DND-41 (cell line): ENCODE results near the gene BAG5.
A peak's percentile ranks its signal among the peaks of the same experiment; 100 is the strongest.

ENCODE experiments used
- ATAC-seq: fragments of 200-7000 bp; cut with Tn5 transposase; 3 replicates; pipeline ENCODE4 v1.9.1; 2021; ENCODE audit warnings: low read depth; ENCODE audit not compliant: insufficient read depth
- DNase-seq: peaks from one replicate; pipeline ENCODE4 v3.0.0-alpha.2; 2020
- H2AFZ ChIP-seq: 2 replicates; pipeline ENCODE4 v1.6.0; 2012; ENCODE audit warnings: low read depth, low read length
- H3K27ac ChIP-seq: 2 replicates; pipeline ENCODE4 v1.5.1; 2012; ENCODE audit warnings: low read length, inconsistent platforms
- H3K27me3 ChIP-seq: fragments of 200-600 bp; sonication (generic); 2 replicates; pipeline ENCODE4 v1.6.0; 2012; ENCODE audit warnings: low read length, mild to moderate bottlenecking, inconsistent platforms; ENCODE audit not compliant: insufficient read depth, poor library complexity
- H3K36me3 ChIP-seq: 2 replicates; pipeline ENCODE4 v1.5.1; 2012; ENCODE audit warnings: low read length, inconsistent platforms; ENCODE audit not compliant: insufficient read depth
- H3K4me1 ChIP-seq: 2 replicates; pipeline ENCODE4 v1.5.1; 2012; ENCODE audit warnings: mild to moderate bottlenecking, low read length; ENCODE audit not compliant: insufficient read depth
- H3K4me2 ChIP-seq: 2 replicates; pipeline ENCODE4 v1.6.0; 2012; ENCODE audit warnings: mild to moderate bottlenecking, moderate library complexity, low read length, inconsistent platforms; ENCODE audit not compliant: insufficient read depth
- H3K4me3 ChIP-seq, 2 experiments: fragments of 200-600 bp in 1 of 2; shearing (Covaris generic) in 1 of 2; 2 replicates each; pipeline ENCODE4 v1.5.1; 2012 to 2016; ENCODE audit warnings: inconsistent platforms in 2 of 2, low read length in 2 of 2, mild to moderate bottlenecking in 2 of 2, low read depth in 1 of 2, moderate library complexity in 1 of 2
- H3K79me2 ChIP-seq: 2 replicates; pipeline ENCODE4 v1.6.0; 2012; ENCODE audit warnings: low read length, inconsistent platforms; ENCODE audit not compliant: insufficient read depth
- H3K9ac ChIP-seq: 2 replicates; pipeline ENCODE4 v1.6.0; 2012; ENCODE audit warnings: low read depth, mild to moderate bottlenecking, inconsistent platforms, low read length, moderate library complexity
- H3K9me3 ChIP-seq: 2 replicates; pipeline ENCODE4 v1.5.1; 2012; ENCODE audit warnings: low read length, moderate library complexity, mild to moderate bottlenecking, inconsistent platforms; ENCODE audit not compliant: insufficient read depth, severe bottlenecking
- H4K20me1 ChIP-seq: 2 replicates; pipeline ENCODE4 v1.6.0; 2012; ENCODE audit warnings: low read length; ENCODE audit not compliant: insufficient read depth
- CTCF ChIP-seq: IDR thresholded peaks from 2 replicates; pipeline ENCODE4 v1.5.1; 2012; ENCODE audit warnings: borderline replicate concordance, low read length, moderate library complexity, mild to moderate bottlenecking; ENCODE audit not compliant: poor library complexity, severe bottlenecking; ENCODE audit errors: extremely low read depth
- EZH2 ChIP-seq: IDR thresholded peaks from 3 replicates; pipeline ENCODE4 v1.6.1; 2012; ENCODE audit warnings: borderline replicate concordance, low read depth, mild to moderate bottlenecking, moderate library complexity, low read length, inconsistent platforms; ENCODE audit not compliant: severe bottlenecking

The BAG5 gene

DNA sequence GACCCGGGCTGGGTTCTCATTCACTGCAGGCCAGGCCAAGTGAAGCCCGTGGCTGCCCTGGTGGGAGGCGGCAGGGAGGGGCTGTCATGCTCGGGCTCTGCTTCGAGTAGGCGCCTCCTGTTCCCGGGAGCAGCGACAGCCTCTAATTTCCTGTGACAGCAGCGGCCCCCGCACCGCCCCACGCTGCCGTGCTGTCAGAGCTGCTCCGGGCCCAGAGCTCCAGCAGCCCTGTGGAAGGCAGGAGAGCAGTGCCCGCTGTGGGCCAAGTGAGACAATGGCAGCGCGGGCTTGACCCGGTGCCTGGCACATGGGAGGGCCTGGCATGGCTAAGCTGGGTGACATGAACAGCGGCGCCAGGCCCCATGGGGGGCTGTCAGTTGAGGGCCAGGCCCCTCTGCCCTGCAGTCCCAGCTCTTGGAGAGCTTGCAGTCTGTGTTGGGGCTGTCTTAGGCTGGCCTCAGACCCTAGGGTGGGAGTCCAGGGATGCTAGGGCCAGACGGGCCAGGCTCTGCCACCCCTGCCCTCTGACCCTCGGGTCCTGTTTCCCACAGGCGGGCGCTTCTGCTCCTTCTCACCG lies 28.4 kb downstream of the BAG5 start:
- Histone ChIP-seq H3K4me3 (no peak overlapping the region), H3K36me3 (peaks cover 61% of the 10 kb centered on the region), H3K4me1 (peaks cover 23% of the 10 kb centered on the region), H3K9me3 (no peaks in the 10 kb centered on the region), H3K79me2 (peaks cover 37% of the 10 kb centered on the region), H3K27me3 (no peaks in the 10 kb centered on the region), H4K20me1 (peaks cover 82% of the 10 kb centered on the region), H2AFZ (no peak overlapping the region), H3K4me2 (no peak overlapping the region), H3K9ac (no peak overlapping the region), H3K27ac (no peak overlapping the region)
- ATAC-seq, result no peak
- DNase-seq, result no peak
- TF ChIP-seq EZH2 (no peak), CTCF (no peak)

DNA sequence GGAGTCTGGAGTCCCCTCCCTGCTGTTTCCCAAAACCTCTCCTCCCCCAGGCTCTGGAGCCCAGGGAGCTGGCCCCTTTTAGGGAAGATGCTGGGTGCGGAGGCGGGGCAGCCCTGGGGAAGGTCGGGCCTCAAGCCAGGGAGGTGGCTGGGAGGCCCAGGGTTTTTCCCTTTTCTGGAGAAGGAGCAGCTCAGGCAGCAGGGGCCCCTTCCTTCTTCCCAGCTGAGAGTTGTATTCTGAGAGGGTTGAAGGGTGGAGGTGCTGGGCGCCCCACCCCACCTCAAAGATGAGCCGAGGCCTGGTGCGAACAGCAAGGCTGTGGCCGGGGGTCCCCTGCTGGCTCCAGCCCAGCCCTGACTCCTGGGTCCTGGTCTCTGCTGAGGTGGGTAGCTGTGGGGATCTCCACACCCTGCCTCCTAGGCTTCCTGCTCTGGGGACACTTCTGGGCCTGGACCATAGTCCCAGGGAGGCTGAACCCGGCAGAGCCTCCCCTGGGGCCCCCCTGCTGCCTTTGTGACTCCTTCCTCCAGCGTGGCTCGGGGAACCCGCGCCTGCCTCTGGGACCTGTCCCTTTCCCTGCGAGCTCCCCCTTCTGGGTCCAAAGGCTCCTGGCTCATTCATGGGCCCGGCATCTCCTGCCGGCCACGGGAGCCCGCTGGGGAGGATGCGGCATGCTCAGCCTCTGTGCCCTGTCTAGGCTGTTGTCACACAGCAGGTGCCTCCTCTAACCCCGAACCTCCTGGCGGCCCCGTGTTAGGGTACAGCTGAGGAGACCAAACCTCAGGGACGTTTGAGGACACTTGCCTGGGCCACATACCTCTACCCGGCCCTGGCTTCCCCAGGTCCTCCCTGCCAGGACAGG lies 29.1 kb downstream of the BAG5 start:
- H3K4me1 ChIP-seq, result peaks cover 26% of the 10 kb centered on the region
- H3K36me3 ChIP-seq, result peaks cover 61% of the 10 kb centered on the region
- H3K27ac ChIP-seq, result no peak overlapping the region
- H3K9me3 ChIP-seq, result no peaks in the 10 kb centered on the region
- H3K9ac ChIP-seq, result no peak overlapping the region
- no peak overlapping the region for H2AFZ ChIP-seq
- H3K27me3 ChIP-seq, result no peaks in the 10 kb centered on the region
- TF ChIP-seq EZH2 (no peak), CTCF (no peak)
- no peak for ATAC-seq
- no peak for DNase-seq
- no peak overlapping the region for H3K4me2 ChIP-seq
- peaks cover 78% of the 10 kb centered on the region for H4K20me1 ChIP-seq
- peaks cover 43% of the 10 kb centered on the region for H3K79me2 ChIP-seq
- no peak overlapping the region for H3K4me3 ChIP-seq

DNA sequence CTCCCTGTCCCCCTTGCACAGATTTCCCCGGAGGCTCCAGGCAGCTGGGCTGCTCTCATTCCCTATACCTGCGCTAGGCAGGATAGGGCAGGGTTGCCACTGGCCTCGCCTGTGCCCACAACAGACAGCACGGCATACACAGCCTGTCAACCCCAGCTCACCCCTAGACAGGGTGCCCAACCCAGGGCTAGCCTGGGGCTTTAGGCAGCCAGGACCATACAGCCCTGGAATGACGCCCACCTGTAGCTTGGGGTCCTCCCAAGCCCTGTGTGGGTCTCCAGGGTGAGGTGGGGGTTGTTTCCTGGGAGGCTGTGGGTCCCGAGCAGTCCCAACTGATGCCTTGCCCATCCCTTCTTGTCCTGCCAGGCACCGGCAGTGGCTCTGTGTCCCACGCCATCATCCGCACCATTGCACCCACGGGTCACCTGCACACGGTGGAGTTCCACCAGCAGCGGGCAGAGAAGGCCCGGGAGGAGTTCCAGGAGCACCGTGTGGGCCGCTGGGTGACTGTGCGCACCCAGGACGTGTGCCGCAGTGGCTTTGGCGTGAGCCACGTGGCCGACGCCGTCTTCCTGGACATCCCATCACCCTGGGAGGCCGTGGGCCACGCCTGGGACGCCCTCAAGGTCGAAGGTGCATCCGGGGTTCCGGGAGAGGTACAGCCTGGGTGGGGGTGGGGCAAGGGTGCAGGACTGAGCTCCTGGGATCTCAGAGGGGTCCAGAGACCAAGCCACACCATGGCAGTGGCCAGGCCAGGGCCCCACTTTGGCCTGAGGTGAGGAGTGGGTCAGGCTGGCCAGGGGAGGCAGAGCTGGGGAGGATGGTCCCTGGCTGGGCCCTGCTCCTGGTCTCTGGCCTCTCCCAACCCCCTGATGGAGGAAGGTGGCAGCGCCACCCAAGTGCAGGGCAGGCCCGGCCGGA lies 30.0 kb downstream of the BAG5 start:
- H3K9me3 ChIP-seq, result no peaks in the 10 kb centered on the region
- ATAC-seq, result no peak
- peaks cover 35% of the 10 kb centered on the region for H3K4me1 ChIP-seq
- H4K20me1 ChIP-seq, result peaks cover 69% of the 10 kb centered on the region
- no peak overlapping the region for H3K9ac ChIP-seq
- H3K4me2 ChIP-seq, result peak overlapping the region; percentile 99; the same call in 1 of the 2 replicates
- H3K27ac ChIP-seq, result no peak overlapping the region
- no peaks in the 10 kb centered on the region for H3K27me3 ChIP-seq
- TF ChIP-seq CTCF, result no peak
- no peak for TF ChIP-seq EZH2
- DNase-seq, result no peak
- H2AFZ ChIP-seq, result no peak overlapping the region
- no peak overlapping the region for H3K4me3 ChIP-seq
- peaks cover 50% of the 10 kb centered on the region for H3K79me2 ChIP-seq
- H3K36me3 ChIP-seq, result peaks cover 61% of the 10 kb centered on the region
